ENCODE data around the gene OR51M1.

OR51M1 gene

GRCh38 chr11:5394091-5394490, 10.5 kb downstream of the OR51M1 start:
- no peak for DNase-seq

GRCh38 chr11:5398936-5399335, 15.3 kb downstream of the OR51M1 start:
- no peak for DNase-seq

- no peak for DNase-seq
Measured at GRCh38 chr11:5405173-5405572, 21.6 kb downstream of the OR51M1 start.

- DNase-seq: no peak
Measured at GRCh38 chr11:5420993-5421392, 37.4 kb downstream of the OR51M1 start.

GRCh38 chr11:5421811-5422210, 38.2 kb downstream of the OR51M1 start, which contains the start of gene OR51Q1:
TSS of gene OR51Q1 (plus strand) at chr11:5422111. CDS start at chr11:5422201, 90 bp downstream.
- no peak for DNase-seq

- DNase-seq: no peak
Measured at GRCh38 chr11:5423131-5423530, 39.5 kb downstream of the OR51M1 start.

- DNase-seq: no peak
Measured at GRCh38 chr11:5441414-5441813, 57.8 kb downstream of the OR51M1 start, which contains the start of gene OR51I1. TSS of gene OR51I1 (minus strand) at chr11:5441514. CDS start at chr11:5441514, 0 bp downstream.
